Measurements from ENCODE around the gene IL18BP. TPM values are rescaled to one million over a fixed set of nuclear protein-coding genes. Genes with fewer than 3 reads are reported as not detected.

IL18BP gene
- total RNA-seq, 2 experiments from 2014 or later, result 4.2 to 12.4 TPM

DNA sequence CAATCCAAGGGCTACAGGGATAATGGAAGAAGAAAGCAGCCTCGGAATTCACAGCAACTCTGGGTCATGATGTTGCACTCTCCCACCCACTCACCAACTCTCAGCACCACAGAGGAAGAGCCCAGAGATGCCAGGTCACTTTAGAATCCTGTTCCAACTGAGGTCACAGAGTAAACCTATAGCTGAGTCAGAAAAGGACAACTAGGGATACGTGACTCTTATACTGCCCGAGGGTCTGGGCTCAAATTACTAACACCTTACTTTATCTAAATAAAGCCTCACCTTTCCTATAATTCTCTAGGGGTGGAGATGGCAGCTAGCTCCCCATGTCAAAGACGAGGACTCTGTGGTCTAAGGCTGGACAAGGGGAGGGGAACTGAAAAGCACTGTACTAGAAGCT, 24.6 kb downstream of the IL18BP start:
- Histone ChIP-seq H3K79me2 (ENCODE audit: insufficient read depth, low read depth, low read length) (no peaks in the 10 kb centered on the region), H3K4me1 (ENCODE audit: insufficient read depth, low read length, poor library complexity, severe bottlenecking) (no peaks in the 10 kb centered on the region), H3K4me2 (ENCODE audit: low read length) (no peak overlapping the region), H4K20me1 (ENCODE audit: insufficient read depth, low read length) (no peaks in the 10 kb centered on the region), H3K9me3 (ENCODE audit: low read length) (no peaks in the 10 kb centered on the region), H3K4me3 (ENCODE audit: low read depth, low read length, poor library complexity, severe bottlenecking) (no peak overlapping the region), H2AFZ (ENCODE audit: low read length) (no peak overlapping the region), H3K36me3 (ENCODE audit: insufficient read depth, low read length) (peaks cover 78% of the 10 kb centered on the region), H3K27ac (ENCODE audit: low read depth, low read length, poor library complexity, severe bottlenecking) (no peak overlapping the region), H3K9me2 (ENCODE audit: insufficient read depth, low read length) (no peaks in the 10 kb centered on the region)
- ChIA-PET CTCF (ENCODE audit: unreplicated experiment) (interaction anchor here (1.2 kb wide), 1 partner anchor 8 kb away, joined by 3 read pairs; no protein-coding TSS in a partner anchor), POLR2A (no interaction called here)
- no TSS peak for BruUV-seq (replicated peaks)
- TF ChIP-seq EZH2phosphoT487 (IDR thresholded peaks at IDR 0.05; ENCODE audit: borderline replicate concordance, low read depth, low read length) (no peak), CTCF (conservative IDR thresholded peaks at IDR 0.05; ENCODE audit: low read length) (no peak)
- DNase-seq (ENCODE audit: low spot score), result no peak
- intact Hi-C loops (cut with micrococcal nuclease; ENCODE audit: unreplicated experiment), result no loop called here

GRCh38 chr11:72024069-72024754, 25.5 kb downstream of the IL18BP start:
- no peaks in the 10 kb centered on the region for H4K20me1 ChIP-seq (ENCODE audit: insufficient read depth, low read length)
- H3K27ac ChIP-seq (ENCODE audit: low read depth, low read length, poor library complexity, severe bottlenecking), result no peak overlapping the region
- intact Hi-C loops (cut with micrococcal nuclease; ENCODE audit: unreplicated experiment), result no loop called here
- no peaks in the 10 kb centered on the region for H3K79me2 ChIP-seq (ENCODE audit: insufficient read depth, low read depth, low read length)
- H3K4me1 ChIP-seq (ENCODE audit: insufficient read depth, low read length, poor library complexity, severe bottlenecking), result no peaks in the 10 kb centered on the region
- no peak overlapping the region for H2AFZ ChIP-seq (ENCODE audit: low read length)
- no TSS peak for BruUV-seq (replicated peaks)
- H3K4me2 ChIP-seq (ENCODE audit: low read length), result no peak overlapping the region
- H3K9me3 ChIP-seq (ENCODE audit: low read length), result no peaks in the 10 kb centered on the region
- CTCF ChIA-PET (ENCODE audit: unreplicated experiment), result interaction anchor here (1.2 to 2.4 kb wide), 4 partner anchors 9 to 89 kb away, joined by 3 to 22 read pairs (median 4); partner anchors contain the start of gene ANAPC15
- peaks cover 78% of the 10 kb centered on the region for H3K36me3 ChIP-seq (ENCODE audit: insufficient read depth, low read length)
- no peaks in the 10 kb centered on the region for H3K9me2 ChIP-seq (ENCODE audit: insufficient read depth, low read length)
- TF ChIP-seq CTCF (conservative IDR thresholded peaks at IDR 0.05; ENCODE audit: low read length) (no peak), EZH2phosphoT487 (IDR thresholded peaks at IDR 0.05; ENCODE audit: borderline replicate concordance, low read depth, low read length) (no peak)
- no peak for DNase-seq (ENCODE audit: low spot score)
- no peak overlapping the region for H3K4me3 ChIP-seq (ENCODE audit: low read depth, low read length, poor library complexity, severe bottlenecking)
- POLR2A ChIA-PET, result interaction anchor here (0.6 kb wide), 1 partner anchor 32 kb away, joined by 3 read pairs; no protein-coding TSS in a partner anchor

DNA sequence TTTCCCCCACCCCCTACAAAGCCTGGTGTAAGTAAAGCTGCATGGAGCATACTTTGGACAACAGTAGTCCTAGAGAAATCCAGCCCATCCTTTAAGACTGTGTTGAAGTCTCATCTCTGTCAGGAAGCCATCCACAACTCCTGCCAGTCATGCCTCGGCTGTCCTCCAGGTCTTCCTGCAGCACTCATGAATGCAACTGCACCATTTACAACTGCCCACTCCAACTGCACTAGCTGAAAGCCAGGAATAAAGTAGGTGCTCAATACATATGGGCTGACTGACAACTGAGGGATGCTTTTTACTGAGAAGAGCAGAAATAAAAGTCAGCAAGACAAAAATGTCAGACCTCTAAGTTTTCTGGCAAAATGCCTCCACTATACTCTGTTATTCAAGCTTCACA, 27.4 kb downstream of the IL18BP start:
- no peaks in the 10 kb centered on the region for H3K9me3 ChIP-seq (ENCODE audit: low read length)
- no peak overlapping the region for H3K4me3 ChIP-seq (ENCODE audit: low read depth, low read length, poor library complexity, severe bottlenecking)
- H2AFZ ChIP-seq (ENCODE audit: low read length), result no peak overlapping the region
- no peaks in the 10 kb centered on the region for H4K20me1 ChIP-seq (ENCODE audit: insufficient read depth, low read length)
- intact Hi-C loops (cut with micrococcal nuclease; ENCODE audit: unreplicated experiment), result no loop called here
- no peak overlapping the region for H3K4me2 ChIP-seq (ENCODE audit: low read length)
- no peak for DNase-seq (ENCODE audit: low spot score)
- CTCF ChIA-PET (ENCODE audit: unreplicated experiment), result interaction anchor here (2.4 kb wide), 1 partner anchor 65 kb away, joined by 22 read pairs; no protein-coding TSS in a partner anchor
- POLR2A ChIA-PET, result interaction anchor here (1.1 to 2.0 kb wide), 4 partner anchors 12 to 65 kb away, joined by 3 to 7 read pairs (median 4); no protein-coding TSS in a partner anchor
- no peak overlapping the region for H3K27ac ChIP-seq (ENCODE audit: low read depth, low read length, poor library complexity, severe bottlenecking)
- H3K36me3 ChIP-seq (ENCODE audit: insufficient read depth, low read length), result peaks cover 71% of the 10 kb centered on the region
- no peaks in the 10 kb centered on the region for H3K4me1 ChIP-seq (ENCODE audit: insufficient read depth, low read length, poor library complexity, severe bottlenecking)
- H3K79me2 ChIP-seq (ENCODE audit: insufficient read depth, low read depth, low read length), result no peaks in the 10 kb centered on the region
- H3K9me2 ChIP-seq (ENCODE audit: insufficient read depth, low read length), result no peaks in the 10 kb centered on the region
- no TSS peak for BruUV-seq (replicated peaks)
- no peak for TF ChIP-seq EZH2phosphoT487 (IDR thresholded peaks at IDR 0.05; ENCODE audit: borderline replicate concordance, low read depth, low read length)
- no peak for TF ChIP-seq CTCF (conservative IDR thresholded peaks at IDR 0.05; ENCODE audit: low read length)

Measured in OCI-LY7 (cell line).